PC-9 (cell line): Measurements from ENCODE around the gene RNF40. TPM values are rescaled to one million over a fixed set of nuclear protein-coding genes. Genes with fewer than 3 reads are reported as not detected.

Experiments
- BruUV-seq: library from RNA; stranded (reverse); fragments of 400-500 nt; replicated peaks from 2 replicates; lab custom pipeline; 2021; lab: Mats Ljungman, UMichigan
- CTCF ChIA-PET: fragments of 300-600 bp; sonication (Branson Sonifier 250); formaldehyde crosslinking; loops from one replicate; lab custom pipeline; 2022; ENCODE audit warnings: antibody characterized with exemption; lab: Charles Lee
- POLR2A ChIA-PET: fragments of 300-600 bp; sonication (Branson Sonifier 250); formaldehyde crosslinking; loops from one replicate; lab custom pipeline; 2022; ENCODE audit warnings: antibody characterized with exemption; ENCODE audit not compliant: unreplicated experiment; lab: Charles Lee
- DNase-seq, 2 experiments: peaks; one replicate each; pipeline versions ENCODE4 v3.0.0 to v3.0.0-alpha.2; 2015 to 2022; ENCODE audit warnings: mixed read lengths in 1 of 2
- H2AFZ ChIP-seq: fragments of 200-600 bp; sonication (generic); 2 replicates; pipeline ENCODE4 v1.8.1; 2017; ENCODE audit warnings: antibody characterized with exemption
- H3F3A ChIP-seq: fragments of 200-600 bp; sonication (generic); 2 replicates; pipeline ENCODE4 v1.8.1; 2017; ENCODE audit warnings: antibody characterized with exemption, mild to moderate bottlenecking, low read depth; ENCODE audit not compliant: insufficient read depth
- H3K27ac ChIP-seq: fragments of 200-600 bp; sonication (generic); 2 replicates; pipeline ENCODE4 v1.6.1; 2016; ENCODE audit warnings: mixed run types
- H3K27me3 ChIP-seq: fragments of 200-600 bp; sonication (generic); 2 replicates; pipeline ENCODE4 v1.6.1; 2016; ENCODE audit warnings: low read depth, mixed run types; ENCODE audit not compliant: insufficient read depth
- H3K36me3 ChIP-seq: fragments of 200-600 bp; sonication (generic); 2 replicates; pipeline ENCODE4 v1.6.1; 2016; ENCODE audit warnings: low read depth, mixed run types
- H3K4me1 ChIP-seq: fragments of 200-600 bp; sonication (generic); replicated peaks from 2 replicates; pipeline ENCODE4 v1.6.1; 2016; ENCODE audit warnings: mixed run types; ENCODE audit not compliant: insufficient read depth
- H3K4me2 ChIP-seq: fragments of 200-600 bp; sonication (generic); 2 replicates; pipeline ENCODE4 v1.6.1; 2017; ENCODE audit warnings: mixed run types
- H3K4me3 ChIP-seq: fragments of 200-600 bp; sonication (generic); 2 replicates; pipeline ENCODE4 v1.6.1; 2016; ENCODE audit warnings: mixed run types
- H3K79me2 ChIP-seq: fragments of 200-600 bp; sonication (generic); 2 replicates; pipeline ENCODE4 v1.6.1; 2017; ENCODE audit warnings: low read depth, mixed run types
- H3K9me2 ChIP-seq: fragments of 200-600 bp; sonication (generic); 2 replicates; pipeline ENCODE4 v1.8.1; 2017; ENCODE audit warnings: mild to moderate bottlenecking; ENCODE audit not compliant: insufficient read depth
- H3K9me3 ChIP-seq: fragments of 200-600 bp; sonication (generic); 2 replicates; pipeline ENCODE4 v1.8.1; 2016; ENCODE audit warnings: low read depth; ENCODE audit not compliant: insufficient read depth
- H4K20me1 ChIP-seq: fragments of 200-600 bp; sonication (generic); 2 replicates; pipeline ENCODE4 v1.8.1; 2017; ENCODE audit not compliant: insufficient read depth
- EZH2 ChIP-seq: fragments of 200-600 bp; sonication (generic); IDR thresholded peaks from 2 replicates; pipeline ENCODE4 v1.8.0; 2017; ENCODE audit warnings: antibody characterized with exemption, low read depth
- intact Hi-C: fragments of 100-400 bp; cut with micrococcal nuclease; formaldehyde crosslinking; loops from one replicate; pipeline ENCODE4 v1.10.0; 2022; ENCODE audit not compliant: unreplicated experiment
- total RNA-seq: library from RNA; stranded (reverse); gene quantifications from 2 replicates; pipeline ENCODE4 v1.2.3, GENCODE V29; 2021
- TF ChIP-seq, protein P1 (sequence below): fragments of 200-600 bp; sonication (generic); conservative IDR thresholded peaks from 2 replicates; pipeline ENCODE4 v1.6.1; 2017; ENCODE audit warnings: mixed run types, antibody characterized with exemption, mild to moderate bottlenecking, moderate library complexity

The RNF40 gene
- total RNA-seq, 1 experiment from 2014 or later, result 178 TPM

GRCh38 chr16:30736995-30737793, 24.9 kb upstream of the RNF40 start:
- H3F3A ChIP-seq, result peaks cover 68% of the 10 kb centered on the region
- peaks cover 12% of the 10 kb centered on the region for H3K79me2 ChIP-seq
- H2AFZ ChIP-seq, result no peak overlapping the region
- H3K4me2 ChIP-seq, result no peak overlapping the region
- H3K27me3 ChIP-seq, result no peaks in the 10 kb centered on the region
- no peaks in the 10 kb centered on the region for H3K9me3 ChIP-seq
- intact Hi-C loops, result no loop called here
- DNase-seq, result no peak
- TF ChIP-seq, protein P1, sequence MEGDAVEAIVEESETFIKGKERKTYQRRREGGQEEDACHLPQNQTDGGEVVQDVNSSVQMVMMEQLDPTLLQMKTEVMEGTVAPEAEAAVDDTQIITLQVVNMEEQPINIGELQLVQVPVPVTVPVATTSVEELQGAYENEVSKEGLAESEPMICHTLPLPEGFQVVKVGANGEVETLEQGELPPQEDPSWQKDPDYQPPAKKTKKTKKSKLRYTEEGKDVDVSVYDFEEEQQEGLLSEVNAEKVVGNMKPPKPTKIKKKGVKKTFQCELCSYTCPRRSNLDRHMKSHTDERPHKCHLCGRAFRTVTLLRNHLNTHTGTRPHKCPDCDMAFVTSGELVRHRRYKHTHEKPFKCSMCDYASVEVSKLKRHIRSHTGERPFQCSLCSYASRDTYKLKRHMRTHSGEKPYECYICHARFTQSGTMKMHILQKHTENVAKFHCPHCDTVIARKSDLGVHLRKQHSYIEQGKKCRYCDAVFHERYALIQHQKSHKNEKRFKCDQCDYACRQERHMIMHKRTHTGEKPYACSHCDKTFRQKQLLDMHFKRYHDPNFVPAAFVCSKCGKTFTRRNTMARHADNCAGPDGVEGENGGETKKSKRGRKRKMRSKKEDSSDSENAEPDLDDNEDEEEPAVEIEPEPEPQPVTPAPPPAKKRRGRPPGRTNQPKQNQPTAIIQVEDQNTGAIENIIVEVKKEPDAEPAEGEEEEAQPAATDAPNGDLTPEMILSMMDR, result no peak
- no peak for TF ChIP-seq EZH2
- H3K4me3 ChIP-seq, result no peak overlapping the region
- 0 out of 2 replicates have a peak, but pooled peaks cover 17% of the 10 kb centered on the region for H4K20me1 ChIP-seq
- H3K4me1 ChIP-seq, result peaks cover 29% of the 10 kb centered on the region
- H3K9me2 ChIP-seq, result no peaks in the 10 kb centered on the region
- BruUV-seq, result no TSS peak
- CTCF ChIA-PET, result no interaction called here
- peaks cover 19% of the 10 kb centered on the region for H3K36me3 ChIP-seq
- H3K27ac ChIP-seq, result no peak overlapping the region
- POLR2A ChIA-PET, result interaction anchor here (0.6 kb wide), 1 partner anchor 45 kb away, joined by 3 read pairs; no protein-coding TSS in a partner anchor

GRCh38 chr16:30737794-30738648, 24.1 kb upstream of the RNF40 start:
- peaks cover 20% of the 10 kb centered on the region for H3K79me2 ChIP-seq

More at GRCh38 chr16:30737794-30738648, 24.1 kb upstream of the RNF40 start:
- TF ChIP-seq, protein P1, result no peak
- no TSS peak for BruUV-seq
- Histone ChIP-seq H3K27me3 (no peaks in the 10 kb centered on the region), H3F3A (peaks cover 68% of the 10 kb centered on the region), H3K27ac (no peak overlapping the region), H3K36me3 (peaks cover 25% of the 10 kb centered on the region), H4K20me1 (0 out of 2 replicates have a peak, but pooled peaks cover 25% of the 10 kb centered on the region), H3K9me3 (no peaks in the 10 kb centered on the region), H3K9me2 (no peaks in the 10 kb centered on the region), H3K4me2 (no peak overlapping the region), H3K4me3 (no peak overlapping the region), H3K4me1 (peaks cover 33% of the 10 kb centered on the region), H2AFZ (no peak overlapping the region)
- no peak for DNase-seq
- ChIA-PET CTCF (no interaction called here), POLR2A (no interaction called here)
- intact Hi-C loops, result no loop called here
